HTR-8/SVneo (cell line): ENCODE results near the gene MRPL42.
"Not testable (repeated sequence)": the region's sequence is repeated elsewhere in the genome, so short reads cannot be mapped to it uniquely, and the experiment has no call there.

Source experiments
- DNase-seq: peaks from one replicate; pipeline ENCODE4 v3.0.0; 2011; ENCODE audit warnings: low spot score, mixed read lengths; ENCODE audit not compliant: insufficient read length
- FAIRE-seq: peaks from 2 replicates; lab custom pipeline; 2011; peaks lifted over from hg19 to GRCh38; lab: Jason Lieb, UNC

Gene MRPL42

GRCh38 chr12:93536111-93536765, 68.9 kb downstream of the MRPL42 start:
- no peak for FAIRE-seq

GRCh38 chr12:93536766-93537488, 69.6 kb downstream of the MRPL42 start:
- DNase-seq (no peak), FAIRE-seq (no peak)

More at GRCh38 chr12:93536111-93536765, 68.9 kb downstream of the MRPL42 start:
- no peak for DNase-seq

- no peak for DNase-seq
Observed at GRCh38 chr12:93537769-93538168, 70.5 kb downstream of the MRPL42 start.

GRCh38 chr12:93539821-93540220, 72.5 kb downstream of the MRPL42 start:
- no peak for DNase-seq
- FAIRE-seq, result no peak

More at GRCh38 chr12:93537769-93538168, 70.5 kb downstream of the MRPL42 start:
- FAIRE-seq, result no peak

GRCh38 chr12:93540466-93540865, 73.2 kb downstream of the MRPL42 start:
- DNase-seq (no peak), FAIRE-seq (no peak)

GRCh38 chr12:93541578-93542225, 74.4 kb downstream of the MRPL42 start:
- DNase-seq, result no peak
- FAIRE-seq, result no peak

- FAIRE-seq (no peak), DNase-seq (no peak)
Observed at GRCh38 chr12:93547778-93548177, 80.5 kb downstream of the MRPL42 start.

GRCh38 chr12:93549174-93549573, 81.9 kb downstream of the MRPL42 start:
- DNase-seq, result no peak
- no peak for FAIRE-seq

- FAIRE-seq, result no peak
Observed at GRCh38 chr12:93550748-93551611, 83.7 kb downstream of the MRPL42 start.

GRCh38 chr12:93552427-93552826, 85.1 kb downstream of the MRPL42 start:
- DNase-seq (no peak), FAIRE-seq (no peak)

More at GRCh38 chr12:93550748-93551611, 83.7 kb downstream of the MRPL42 start:
- no peak for DNase-seq

- FAIRE-seq, DNase-seq: not testable (repeated sequence)
Observed at GRCh38 chr12:93557879-93558278, 90.6 kb downstream of the MRPL42 start.

GRCh38 chr12:93558685-93559084, 91.4 kb downstream of the MRPL42 start:
- FAIRE-seq, DNase-seq: not testable (repeated sequence)

GRCh38 chr12:93563807-93564538, 96.7 kb downstream of the MRPL42 start:
- no peak for DNase-seq
- FAIRE-seq, result no peak

- no peak for DNase-seq
- FAIRE-seq, result no peak
Observed at GRCh38 chr12:93565760-93566159, 98.4 kb downstream of the MRPL42 start.
